Measurements from ENCODE around the gene TMEM229A. TPM values are rescaled to one million over a fixed set of nuclear protein-coding genes. Genes with fewer than 3 reads are reported as not detected.

Gene TMEM229A
- total RNA-seq, 2 experiments from 2014 or later: not detected

GRCh38 chr7:123994449-123994848, 38.4 kb downstream of the TMEM229A start:
- no peaks in the 10 kb centered on the region for H3K9me3 Mint-ChIP-seq
- H3K4me1 Mint-ChIP-seq (ENCODE audit: low read depth): no peaks in the 10 kb centered on the region
- no peaks in the 10 kb centered on the region for H3K27me3 Mint-ChIP-seq
- H3K4me3 Mint-ChIP-seq: no peak overlapping the region
- ChIA-PET POLR2A (no interaction called here), CTCF (no interaction called here)
- H3K36me3 Mint-ChIP-seq: no peaks in the 10 kb centered on the region
- no peak overlapping the region for H3K27ac Mint-ChIP-seq
- DNase-seq: no peak
- intact Hi-C loops (cut with micrococcal nuclease): no loop called here

- H3K27me3 Mint-ChIP-seq: no peaks in the 10 kb centered on the region
- CTCF ChIA-PET: no interaction called here
- intact Hi-C loops (cut with micrococcal nuclease): no loop called here
- no peaks in the 10 kb centered on the region for H3K36me3 Mint-ChIP-seq
- no peak overlapping the region for H3K4me3 Mint-ChIP-seq
- H3K9me3 Mint-ChIP-seq: no peaks in the 10 kb centered on the region
- H3K27ac Mint-ChIP-seq: no peak overlapping the region
- POLR2A ChIA-PET: no interaction called here
- no peak for DNase-seq
- no peaks in the 10 kb centered on the region for H3K4me1 Mint-ChIP-seq (ENCODE audit: low read depth)
Measured at GRCh38 chr7:123993996-123994395, 38.9 kb downstream of the TMEM229A start.

GRCh38 chr7:123992913-123993518, 39.9 kb downstream of the TMEM229A start:
- Mint-ChIP-seq H3K27ac (no peak overlapping the region), H3K4me3 (no peak overlapping the region), H3K4me1 (ENCODE audit: low read depth) (no peaks in the 10 kb centered on the region), H3K9me3 (no peaks in the 10 kb centered on the region), H3K27me3 (no peaks in the 10 kb centered on the region), H3K36me3 (no peaks in the 10 kb centered on the region)
- intact Hi-C loops (cut with micrococcal nuclease): no loop called here
- POLR2A ChIA-PET: no interaction called here
- DNase-seq: no peak
- CTCF ChIA-PET: no interaction called here

- CTCF ChIA-PET: no interaction called here
Measured at GRCh38 chr7:123987445-123987844, 45.4 kb downstream of the TMEM229A start.

More at GRCh38 chr7:123987445-123987844, 45.4 kb downstream of the TMEM229A start:
- Mint-ChIP-seq H3K27ac (no peak overlapping the region), H3K9me3 (peaks cover 3% of the 10 kb centered on the region), H3K4me1 (ENCODE audit: low read depth) (no peaks in the 10 kb centered on the region), H3K4me3 (no peak overlapping the region), H3K36me3 (no peaks in the 10 kb centered on the region), H3K27me3 (no peaks in the 10 kb centered on the region)
- POLR2A ChIA-PET: no interaction called here
- no peak for DNase-seq
- intact Hi-C loops (cut with micrococcal nuclease): no loop called here

Other genes starting within 250 kb of the TMEM229A start
- gene HYAL4, start 187.9 kb downstream of the TMEM229A start, total RNA-seq: under 1 TPM in 1 of 2 experiments, not detected in 1; 0.34 TPM
- gene SPAM1, start 107.8 kb downstream of the TMEM229A start, total RNA-seq: not detected